A549 (cell line): ENCODE data around the gene TRDMT1.

Source experiments
- EP300 ChIP-seq, 2 experiments: fragments of >200 bp; sonication (Bioruptor Twin); formaldehyde crosslinking; IDR thresholded peaks; 2 replicates in 1 of 2; 3 replicates in 1 of 2; pipeline ENCODE4 v1.6.1; 2016 to 2017
- FOXS1 ChIP-seq: fragments of 250-450 bp; sonication (Bioruptor Pico); IDR thresholded peaks from 2 replicates; pipeline ENCODE4 v1.5.0; 2020; ENCODE audit warnings: mild to moderate bottlenecking, moderate library complexity
- TF ChIP-seq, protein P1 (sequence below): IDR thresholded peaks from 2 replicates; pipeline ENCODE4 v1.6.1; 2012
- TF ChIP-seq, protein P2 (sequence below): fragments of 450-650 bp; IDR thresholded peaks from 2 replicates; pipeline ENCODE4 v1.6.1; 2014; ENCODE audit warnings: antibody characterized with exemption

DNA sequence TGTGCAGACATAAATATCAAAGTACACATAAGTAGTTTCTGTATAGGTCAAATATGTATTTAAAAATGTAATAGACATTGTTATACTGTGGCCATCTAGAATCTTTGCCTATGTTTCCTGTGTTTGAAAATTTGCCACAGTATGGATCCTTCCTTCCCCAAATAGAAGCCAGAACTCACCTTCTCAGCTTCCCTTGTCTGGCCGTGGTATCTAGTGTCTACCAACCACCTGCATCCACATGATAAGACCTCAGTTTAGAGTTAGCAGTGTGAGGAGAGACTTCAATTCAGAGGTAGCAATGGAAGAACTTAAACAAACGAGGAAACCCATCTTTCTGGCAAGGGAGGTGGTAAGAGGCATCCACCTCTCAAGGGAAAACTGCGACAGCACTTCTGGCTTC lies 4.9 kb downstream of the TRDMT1 start:
- TF ChIP-seq EP300 (IDR thresholded peaks at IDR 0.05) (no peak), FOXS1 (CRISPR knock-in tag) (no peak)
- TF ChIP-seq, protein P1, sequence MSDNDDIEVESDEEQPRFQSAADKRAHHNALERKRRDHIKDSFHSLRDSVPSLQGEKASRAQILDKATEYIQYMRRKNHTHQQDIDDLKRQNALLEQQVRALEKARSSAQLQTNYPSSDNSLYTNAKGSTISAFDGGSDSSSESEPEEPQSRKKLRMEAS: no peak
- TF ChIP-seq, protein P2, sequence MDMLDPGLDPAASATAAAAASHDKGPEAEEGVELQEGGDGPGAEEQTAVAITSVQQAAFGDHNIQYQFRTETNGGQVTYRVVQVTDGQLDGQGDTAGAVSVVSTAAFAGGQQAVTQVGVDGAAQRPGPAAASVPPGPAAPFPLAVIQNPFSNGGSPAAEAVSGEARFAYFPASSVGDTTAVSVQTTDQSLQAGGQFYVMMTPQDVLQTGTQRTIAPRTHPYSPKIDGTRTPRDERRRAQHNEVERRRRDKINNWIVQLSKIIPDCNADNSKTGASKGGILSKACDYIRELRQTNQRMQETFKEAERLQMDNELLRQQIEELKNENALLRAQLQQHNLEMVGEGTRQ: no peak
